GM19397 (cell line): ENCODE results near the gene TMOD2.

Experiments used
- ATAC-seq: cut with Tn5 transposase; IDR thresholded peaks from one replicate; pipeline ENCODE4 v1.9.1; 2021; ENCODE audit warnings: mild to moderate bottlenecking, moderate library complexity; ENCODE audit not compliant: unreplicated experiment

Gene TMOD2

GRCh38 chr15:51809457-51809856 lies 58.1 kb downstream of the TMOD2 start:
- ATAC-seq = no peak

GRCh38 chr15:51812598-51812997 lies 61.2 kb downstream of the TMOD2 start:
- ATAC-seq = no peak

- ATAC-seq = no peak
Observed at GRCh38 chr15:51814606-51815005, 63.2 kb downstream of the TMOD2 start.

- ATAC-seq = no peak
Observed at GRCh38 chr15:51816611-51817010, 65.2 kb downstream of the TMOD2 start.

- no peak for ATAC-seq
Observed at GRCh38 chr15:51818150-51818549, 66.8 kb downstream of the TMOD2 start.

- no peak for ATAC-seq
Observed at GRCh38 chr15:51825698-51826097, 74.3 kb downstream of the TMOD2 start.

- no peak for ATAC-seq
Observed at GRCh38 chr15:51828621-51829375, 77.4 kb downstream of the TMOD2 start.

GRCh38 chr15:51829376-51830275 lies 78.2 kb downstream of the TMOD2 start, which contains the start of gene TMOD3:
Gene TMOD3 (plus strand): TSS chr15:51829653. CDS start chr15:51862885, 33,232 bp downstream.
- peak; percentile 89 for ATAC-seq

GRCh38 chr15:51830276-51830806 lies 78.9 kb downstream of the TMOD2 start:
- ATAC-seq = no peak

GRCh38 chr15:51833772-51834171 lies 82.4 kb downstream of the TMOD2 start:
- ATAC-seq = no peak

- no peak for ATAC-seq
Observed at GRCh38 chr15:51837792-51838251, 86.4 kb downstream of the TMOD2 start.

- no peak for ATAC-seq
Observed at GRCh38 chr15:51838270-51838669, 86.9 kb downstream of the TMOD2 start.

- no peak for ATAC-seq
Observed at GRCh38 chr15:51840692-51841091, 89.3 kb downstream of the TMOD2 start.

- no peak for ATAC-seq
Observed at GRCh38 chr15:51841406-51842040, 90.1 kb downstream of the TMOD2 start.

GRCh38 chr15:51842265-51842664 lies 90.9 kb downstream of the TMOD2 start:
- ATAC-seq = no peak

- no peak for ATAC-seq
Observed at GRCh38 chr15:51842852-51843737, 91.7 kb downstream of the TMOD2 start.

GRCh38 chr15:51844747-51845426 lies 93.5 kb downstream of the TMOD2 start:
- ATAC-seq = no peak

- no peak for ATAC-seq
Observed at GRCh38 chr15:51846066-51846462, 94.7 kb downstream of the TMOD2 start.

GRCh38 chr15:51846463-51847230 lies 95.2 kb downstream of the TMOD2 start:
- no peak for ATAC-seq
